AG04450 (cell line): ENCODE data around the gene COX17. TPM values are rescaled to one million over a fixed set of nuclear protein-coding genes. Genes with fewer than 3 reads are reported as not detected.
A peak's percentile ranks its signal among the peaks of the same experiment; 100 is the strongest.

Experiments
- CTCF ChIA-PET: fragments of 300-600, 350-600 bp; formaldehyde crosslinking; extraction: SDS; loops from one replicate; lab custom pipeline; 2022; ENCODE audit warnings: antibody characterized with exemption, inconsistent platforms; lab: Charles Lee
- POLR2A ChIA-PET: fragments of 350-600 bp; formaldehyde crosslinking; extraction: SDS; loops from one replicate; lab custom pipeline; 2021; ENCODE audit warnings: antibody characterized with exemption, inconsistent platforms; lab: Yijun Ruan, JAX
- DNase-seq: peaks from one replicate; pipeline ENCODE4 v3.0.0-alpha.2; 2011; ENCODE audit warnings: low read depth, low spot score
- H3K27ac ChIP-seq: one replicate; pipeline ENCODE4 v1.5.1; 2012; ENCODE audit warnings: low read depth, low read length, control low read depth
- H3K27me3 ChIP-seq: one replicate; pipeline ENCODE4 v1.6.0; 2012; ENCODE audit warnings: low read length; ENCODE audit not compliant: control insufficient read depth, insufficient read depth
- H3K4me3 ChIP-seq: 2 replicates; pipeline ENCODE4 v1.5.1; 2011; ENCODE audit warnings: mild to moderate bottlenecking, low read depth, low read length, control low read depth
- H3K9me3 ChIP-seq: 2 replicates; pipeline ENCODE4 v1.5.1; 2012; ENCODE audit warnings: low read length; ENCODE audit not compliant: control insufficient read depth, insufficient read depth
- CTCF ChIP-seq: IDR thresholded peaks from 2 replicates; pipeline ENCODE4 v1.5.1; 2011; ENCODE audit warnings: low read depth, low read length, control low read depth, inconsistent platforms
- polyA plus RNA-seq: library from polyadenylated mRNA; depleted of rRNA; stranded (reverse); fragments of >200 nt; gene quantifications from 2 replicates; pipeline ENCODE4 v1.2.3, GENCODE V29; 2011

Gene COX17
- polyA plus RNA-seq, 1 experiment, result 19.2 TPM

GRCh38 chr3:119639494-119640350, 37.5 kb downstream of the COX17 start:
- H3K9me3 ChIP-seq, result no peaks in the 10 kb centered on the region
- POLR2A ChIA-PET, result no interaction called here
- H3K27me3 ChIP-seq, result no peaks in the 10 kb centered on the region
- DNase-seq, result no peak
- H3K27ac ChIP-seq, result no peak overlapping the region
- TF ChIP-seq CTCF, result no peak
- no peak overlapping the region for H3K4me3 ChIP-seq
- CTCF ChIA-PET, result no interaction called here

GRCh38 chr3:119637679-119638477, 39.3 kb downstream of the COX17 start:
- ChIA-PET CTCF (no interaction called here), POLR2A (interaction anchor here (0.7 to 0.8 kb wide), 2 partner anchors 51 to 140 kb away, joined by 4 read pairs; partner anchors contain the start of gene TIMMDC1)
- Histone ChIP-seq H3K27me3 (no peaks in the 10 kb centered on the region), H3K9me3 (no peaks in the 10 kb centered on the region), H3K27ac (peak overlapping the region; percentile 90), H3K4me3 (no peak overlapping the region)
- peak; percentile 44 for DNase-seq
- no peak for TF ChIP-seq CTCF

- CTCF ChIA-PET, result interaction anchor here (1.1 kb wide), 1 partner anchor 24 kb away, joined by 3 read pairs; no protein-coding TSS in a partner anchor
- TF ChIP-seq CTCF, result no peak
- no peaks in the 10 kb centered on the region for H3K27me3 ChIP-seq
- no peak for DNase-seq
- H3K27ac ChIP-seq, result no peak overlapping the region
- H3K4me3 ChIP-seq, result no peak overlapping the region
- POLR2A ChIA-PET, result no interaction called here
- no peaks in the 10 kb centered on the region for H3K9me3 ChIP-seq
These were observed 40.2 kb downstream of the COX17 start for GRCh38 chr3:119636891-119637611.

- ChIA-PET CTCF (interaction anchor here (1.1 kb wide), 1 partner anchor 25 kb away, joined by 3 read pairs; no protein-coding TSS in a partner anchor), POLR2A (no interaction called here)
- H3K9me3 ChIP-seq, result no peaks in the 10 kb centered on the region
- H3K27me3 ChIP-seq, result no peaks in the 10 kb centered on the region
- no peak for DNase-seq
- no peak for TF ChIP-seq CTCF
- no peak overlapping the region for H3K27ac ChIP-seq
- no peak overlapping the region for H3K4me3 ChIP-seq
These were observed 41.0 kb downstream of the COX17 start for GRCh38 chr3:119636249-119636648.
